HG02759 (cell line): ENCODE measurements around the gene RAMACL.
"Not testable (repeated sequence)": the region's sequence is repeated elsewhere in the genome, so short reads cannot be mapped to it uniquely, and the experiment has no call there.

Experiments
- ATAC-seq: cut with Tn5 transposase; IDR thresholded peaks from one replicate; pipeline ENCODE4 v1.9.1; 2021; ENCODE audit warnings: mild to moderate bottlenecking, moderate library complexity; ENCODE audit not compliant: unreplicated experiment

RAMACL gene

GRCh38 chr6:166586424-166587156 is at the start of gene RAMACL:
TSS of gene RAMACL (minus strand) at chr6:166586678. CDS start at chr6:166586477, 201 bp downstream.
- ATAC-seq = peak; percentile 59

- ATAC-seq = no peak
Observed at GRCh38 chr6:166635013-166635970, 48.8 kb upstream of the RAMACL start.

GRCh38 chr6:166634581-166634980 is 48.1 kb upstream of the RAMACL start:
- not testable (repeated sequence) for ATAC-seq

- no peak for ATAC-seq
Observed at GRCh38 chr6:166633732-166634535, 47.5 kb upstream of the RAMACL start.

- ATAC-seq = no peak
Observed at GRCh38 chr6:166632731-166633130, 46.3 kb upstream of the RAMACL start.

- no peak for ATAC-seq
Observed at GRCh38 chr6:166630462-166630861, 44.0 kb upstream of the RAMACL start.

GRCh38 chr6:166629628-166630027 is 43.1 kb upstream of the RAMACL start:
- no peak for ATAC-seq

GRCh38 chr6:166627875-166628801 is 41.7 kb upstream of the RAMACL start:
- ATAC-seq = peak; percentile 30

GRCh38 chr6:166627033-166627874 is 40.8 kb upstream of the RAMACL start, which contains the start of gene RPS6KA2:
TSS of gene RPS6KA2 (minus strand) at chr6:166627251. CDS start at chr6:166627019, 232 bp downstream.
- ATAC-seq = peak; percentile 87

GRCh38 chr6:166626177-166627032 is 39.9 kb upstream of the RAMACL start:
- no peak for ATAC-seq

- ATAC-seq = no peak
Observed at GRCh38 chr6:166625356-166625755, 38.9 kb upstream of the RAMACL start.

GRCh38 chr6:166624275-166624674 is 37.8 kb upstream of the RAMACL start:
- no peak for ATAC-seq

GRCh38 chr6:166623318-166623717 is 36.8 kb upstream of the RAMACL start:
- ATAC-seq = no peak

- ATAC-seq = no peak
Observed at GRCh38 chr6:166621114-166621540, 34.6 kb upstream of the RAMACL start.

GRCh38 chr6:166620478-166621113 is 34.1 kb upstream of the RAMACL start:
- ATAC-seq = no peak

- ATAC-seq = no peak
Observed at GRCh38 chr6:166619912-166620311, 33.4 kb upstream of the RAMACL start.
